ENCODE results near the gene KRT6B. TPM values are rescaled to one million over a fixed set of nuclear protein-coding genes. Genes with fewer than 3 reads are reported as not detected.

KRT6B gene
- total RNA-seq, 1 donor from 2014 or later, result not detected

GRCh38 chr12:52401526-52401925 lies 50.4 kb downstream of the KRT6B start:
- Mint-ChIP-seq H3K9me3 (ENCODE audit: low read depth) (no peaks in the 10 kb centered on the region), H3K36me3 (ENCODE audit: insufficient read depth) (no peaks in the 10 kb centered on the region), H3K4me3 (ENCODE audit: low read depth) (no peak overlapping the region), H3K27ac (no peak overlapping the region), H3K27me3 (peaks cover 50% of the 10 kb centered on the region), H3K4me1 (ENCODE audit: low read depth) (no peaks in the 10 kb centered on the region)
- DNase-seq (ENCODE audit: low spot score, unreplicated experiment), result no peak
- TF ChIP-seq CTCF (IDR thresholded peaks at IDR 0.05; ENCODE audit: unreplicated experiment), result no peak

- Mint-ChIP-seq H3K27me3 (peaks cover 55% of the 10 kb centered on the region), H3K4me1 (ENCODE audit: low read depth) (no peaks in the 10 kb centered on the region), H3K27ac (no peak overlapping the region), H3K36me3 (ENCODE audit: insufficient read depth) (no peaks in the 10 kb centered on the region), H3K9me3 (ENCODE audit: low read depth) (no peaks in the 10 kb centered on the region), H3K4me3 (ENCODE audit: low read depth) (no peak overlapping the region)
- DNase-seq (ENCODE audit: low spot score, unreplicated experiment), result no peak
- no peak for TF ChIP-seq CTCF (IDR thresholded peaks at IDR 0.05; ENCODE audit: unreplicated experiment)
These were observed 51.0 kb downstream of the KRT6B start for GRCh38 chr12:52400906-52401305.

- no peak for DNase-seq (ENCODE audit: low spot score, unreplicated experiment)
- peaks cover 49% of the 10 kb centered on the region for H3K27me3 Mint-ChIP-seq
- no peaks in the 10 kb centered on the region for H3K36me3 Mint-ChIP-seq (ENCODE audit: insufficient read depth)
- no peaks in the 10 kb centered on the region for H3K4me1 Mint-ChIP-seq (ENCODE audit: low read depth)
- TF ChIP-seq CTCF (IDR thresholded peaks at IDR 0.05; ENCODE audit: unreplicated experiment), result no peak
- no peak overlapping the region for H3K4me3 Mint-ChIP-seq (ENCODE audit: low read depth)
- H3K9me3 Mint-ChIP-seq (ENCODE audit: low read depth), result no peaks in the 10 kb centered on the region
- no peak overlapping the region for H3K27ac Mint-ChIP-seq
These were observed 52.2 kb downstream of the KRT6B start for GRCh38 chr12:52399756-52400155.

GRCh38 chr12:52398176-52398575 lies 53.8 kb downstream of the KRT6B start:
- H3K4me3 Mint-ChIP-seq (ENCODE audit: low read depth), result no peak overlapping the region
- no peaks in the 10 kb centered on the region for H3K9me3 Mint-ChIP-seq (ENCODE audit: low read depth)
- no peak for TF ChIP-seq CTCF (IDR thresholded peaks at IDR 0.05; ENCODE audit: unreplicated experiment)
- no peak overlapping the region for H3K27ac Mint-ChIP-seq
- peaks cover 7% of the 10 kb centered on the region for H3K4me1 Mint-ChIP-seq (ENCODE audit: low read depth)
- H3K36me3 Mint-ChIP-seq (ENCODE audit: insufficient read depth), result no peaks in the 10 kb centered on the region
- peaks cover 45% of the 10 kb centered on the region for H3K27me3 Mint-ChIP-seq
- no peak for DNase-seq (ENCODE audit: low spot score, unreplicated experiment)

- Mint-ChIP-seq H3K27ac (no peak overlapping the region), H3K27me3 (peaks cover 37% of the 10 kb centered on the region), H3K4me1 (ENCODE audit: low read depth) (peaks cover 7% of the 10 kb centered on the region), H3K36me3 (ENCODE audit: insufficient read depth) (no peaks in the 10 kb centered on the region), H3K9me3 (ENCODE audit: low read depth) (no peaks in the 10 kb centered on the region), H3K4me3 (ENCODE audit: low read depth) (no peak overlapping the region)
- no peak for DNase-seq (ENCODE audit: low spot score, unreplicated experiment)
- TF ChIP-seq CTCF (IDR thresholded peaks at IDR 0.05; ENCODE audit: unreplicated experiment), result no peak
These were observed 55.3 kb downstream of the KRT6B start for GRCh38 chr12:52396656-52397055.

Other genes starting within 250 kb of the KRT6B start
- gene KRT7, start 218.9 kb downstream of the KRT6B start, total RNA-seq, result 11.6 and 18.2 TPM in 2 replicates
- gene KRT86, start 177.5 kb downstream of the KRT6B start, total RNA-seq, result not detected in 2 replicates
- gene KRT81, start 160.6 kb downstream of the KRT6B start, total RNA-seq, result not detected in 2 replicates
- gene KRT83, start 130.7 kb downstream of the KRT6B start, total RNA-seq, result not detected in 2 replicates
- gene KRT85, start 84.7 kb downstream of the KRT6B start, total RNA-seq, result not detected in 2 replicates
- not detected in 2 replicates for gene KRT84, start 66.5 kb downstream of the KRT6B start, total RNA-seq
- not detected in 2 replicates for gene KRT82, start 45.8 kb downstream of the KRT6B start, total RNA-seq
- not detected in 2 replicates for gene KRT75, start 17.8 kb downstream of the KRT6B start, total RNA-seq
- gene KRT6C, start 21.7 kb upstream of the KRT6B start, total RNA-seq, result not detected in 2 replicates
- gene KRT6A, start 41.1 kb upstream of the KRT6B start, total RNA-seq, result not detected in 2 replicates
- not detected in 2 replicates for gene KRT5, start 68.2 kb upstream of the KRT6B start, total RNA-seq
- gene KRT71, start 101.0 kb upstream of the KRT6B start, total RNA-seq, result not detected in 2 replicates
- gene KRT74, start 121.7 kb upstream of the KRT6B start, total RNA-seq, result not detected in 2 replicates
- not detected in 2 replicates for gene KRT72, start 149.3 kb upstream of the KRT6B start, total RNA-seq
- gene KRT73, start 166.4 kb upstream of the KRT6B start, total RNA-seq, result not detected in 2 replicates
- gene KRT2, start 200.1 kb upstream of the KRT6B start, total RNA-seq, result not detected in 2 replicates
- not detected in 2 replicates for gene KRT1, start 228.3 kb upstream of the KRT6B start, total RNA-seq